Measurements from ENCODE around the gene ANXA11. TPM values are rescaled to one million over a fixed set of nuclear protein-coding genes. Genes with fewer than 3 reads are reported as not detected.
"Not testable (repeated sequence)": the region's sequence is repeated elsewhere in the genome, so short reads cannot be mapped to it uniquely, and the experiment has no call there.

ANXA11 gene
- 100 to 1,000 TPM; 108 to 327 (median 194) TPM for total RNA-seq

DNA sequence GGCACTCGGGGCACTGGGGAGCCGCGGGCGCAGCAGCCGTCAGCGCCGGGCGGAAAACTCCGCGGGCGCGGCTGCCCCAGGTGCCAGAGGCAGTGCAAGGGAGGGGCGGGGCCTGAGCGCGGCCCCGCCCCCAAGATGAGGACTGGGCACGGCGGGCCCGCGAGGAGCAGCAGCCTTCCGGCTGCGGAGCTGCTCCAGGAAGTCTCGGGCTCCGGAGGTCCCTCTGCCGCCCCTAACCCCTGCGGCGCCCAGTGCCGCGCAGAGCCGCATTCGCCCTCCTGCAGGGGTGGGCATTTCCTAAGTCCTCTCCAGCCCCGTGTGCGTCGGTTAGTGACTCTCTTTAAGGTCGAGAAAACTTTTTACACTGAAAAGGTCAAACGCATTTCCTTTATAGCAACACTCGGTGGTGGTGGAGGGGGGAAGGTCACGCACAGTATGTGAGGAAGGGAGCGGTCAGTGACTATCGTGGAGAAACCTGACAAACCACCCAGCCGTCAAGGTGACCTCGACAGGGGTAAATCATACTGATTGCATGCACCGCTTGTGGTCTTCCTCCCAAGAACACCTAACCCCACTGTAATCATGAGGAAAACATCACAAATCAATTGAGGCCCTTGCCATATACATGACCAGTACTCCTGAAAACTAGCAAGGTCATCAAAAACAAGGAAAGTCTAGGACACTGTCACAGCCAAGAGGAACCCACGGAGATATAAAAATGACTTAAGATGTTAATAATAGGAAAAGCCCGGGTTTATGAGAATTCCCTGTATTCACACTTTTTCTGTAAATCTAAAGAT, at the start of gene ANXA11:
Gene ANXA11 (minus strand): TSS at position 61 of the 800 bp plus-strand sequence. CDS start 32,676 bp downstream, outside the sequence.
- H3K4me1 ChIP-seq: peaks cover 48 to 66% (median 52%) of the 10 kb centered on the region in 4 donors
- peaks cover 0 to 6% (median 0%) of the 10 kb centered on the region in 4 donors for H3K36me3 ChIP-seq
- H3K27ac ChIP-seq: peak within 1 kb of the TSS; percentile 92 to 100 (median 98)
- no peaks in the 10 kb centered on the region for H3K9me3 ChIP-seq
- TF ChIP-seq POLR2A (IDR thresholded peaks at IDR 0.05): peak; percentile 53 to 98 (median 94)
- TF ChIP-seq, protein P1, sequence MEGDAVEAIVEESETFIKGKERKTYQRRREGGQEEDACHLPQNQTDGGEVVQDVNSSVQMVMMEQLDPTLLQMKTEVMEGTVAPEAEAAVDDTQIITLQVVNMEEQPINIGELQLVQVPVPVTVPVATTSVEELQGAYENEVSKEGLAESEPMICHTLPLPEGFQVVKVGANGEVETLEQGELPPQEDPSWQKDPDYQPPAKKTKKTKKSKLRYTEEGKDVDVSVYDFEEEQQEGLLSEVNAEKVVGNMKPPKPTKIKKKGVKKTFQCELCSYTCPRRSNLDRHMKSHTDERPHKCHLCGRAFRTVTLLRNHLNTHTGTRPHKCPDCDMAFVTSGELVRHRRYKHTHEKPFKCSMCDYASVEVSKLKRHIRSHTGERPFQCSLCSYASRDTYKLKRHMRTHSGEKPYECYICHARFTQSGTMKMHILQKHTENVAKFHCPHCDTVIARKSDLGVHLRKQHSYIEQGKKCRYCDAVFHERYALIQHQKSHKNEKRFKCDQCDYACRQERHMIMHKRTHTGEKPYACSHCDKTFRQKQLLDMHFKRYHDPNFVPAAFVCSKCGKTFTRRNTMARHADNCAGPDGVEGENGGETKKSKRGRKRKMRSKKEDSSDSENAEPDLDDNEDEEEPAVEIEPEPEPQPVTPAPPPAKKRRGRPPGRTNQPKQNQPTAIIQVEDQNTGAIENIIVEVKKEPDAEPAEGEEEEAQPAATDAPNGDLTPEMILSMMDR (IDR thresholded peaks at IDR 0.05): peak in 1 of 6 experiments; percentile 9
- peak; percentile 79 to 85 for TF ChIP-seq POLR2AphosphoS5 (IDR thresholded peaks at IDR 0.05)
- no peak for TF ChIP-seq EP300 (IDR thresholded peaks at IDR 0.05)
- H3K27me3 ChIP-seq: no peaks in the 10 kb centered on the region
- peak within 1 kb of the TSS; percentile 65 to 96 (median 78) for H3K4me3 ChIP-seq
- ATAC-seq (ENCODE audit: low FRiP score in 2 of 2): peak; percentile 88
- WGBS, 2 donors: 7% methylated on average over 20 to 27 of the region's 45 CpGs
- peak; percentile 92 to 98 for DNase-seq

GRCh38 chr10:80254726-80255125, 49.4 kb upstream of the ANXA11 start:
- not testable (repeated sequence) for H3K27me3 ChIP-seq; H3K27ac ChIP-seq; H3K9me3 ChIP-seq; H3K4me3 ChIP-seq; H3K36me3 ChIP-seq; ATAC-seq (ENCODE audit: low FRiP score in 2 of 2); DNase-seq
- WGBS, 2 donors: no CpG with 5 or more reads among the region's 2 CpGs
- H3K4me1 ChIP-seq: peaks cover 3 to 19% (median 15%) of the 10 kb centered on the region in 4 donors

DNA sequence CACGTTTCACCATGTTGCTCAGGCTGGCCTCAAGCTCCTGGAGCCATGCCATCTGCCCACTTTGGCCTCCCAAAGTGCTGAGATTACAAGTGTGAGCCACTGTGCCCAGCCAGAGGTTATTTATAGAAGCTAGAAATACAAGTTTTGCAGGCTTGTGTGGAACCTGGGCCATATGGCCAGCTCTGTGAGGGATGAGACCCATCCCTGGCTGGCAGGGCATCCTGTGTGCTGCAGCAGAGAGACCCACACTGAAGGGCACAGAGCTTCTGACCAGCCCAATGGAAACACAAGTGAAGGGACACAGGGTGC, 48.6 kb upstream of the ANXA11 start:
- H3K27me3 ChIP-seq, H3K9me3 ChIP-seq, H3K36me3 ChIP-seq, H3K4me3 ChIP-seq: not testable (repeated sequence)
- Histone ChIP-seq H3K27ac (peak overlapping the region in 2 of 4 donors; percentile 67 to 72), H3K4me1 (peaks cover 3 to 19% (median 15%) of the 10 kb centered on the region in 4 donors)
- peak in 1 of 2 donors; percentile 4 for TF ChIP-seq POLR2AphosphoS5 (IDR thresholded peaks at IDR 0.05)
- peak in 1 of 2 donors; percentile 35 for ATAC-seq (ENCODE audit: low FRiP score in 2 of 2)
- peak in 1 of 2 donors; percentile 74 for DNase-seq
- WGBS, 2 donors: 6 to 35% methylated on average over 1 of the region's 1 CpG

- TF ChIP-seq, protein P1 (IDR thresholded peaks at IDR 0.05): no peak
- no peak for TF ChIP-seq POLR2A (IDR thresholded peaks at IDR 0.05)
- TF ChIP-seq POLR2AphosphoS5 (IDR thresholded peaks at IDR 0.05): peak in 1 of 2 donors; percentile 2
- TF ChIP-seq EP300 (IDR thresholded peaks at IDR 0.05): no peak
- Histone ChIP-seq H3K27me3 (no peaks in the 10 kb centered on the region), H3K27ac (peak overlapping the region in 3 of 4 donors; percentile 26 to 72 (median 67)), H3K4me1 (peaks cover 3 to 19% (median 15%) of the 10 kb centered on the region in 4 donors), H3K36me3 (no peaks in the 10 kb centered on the region), H3K9me3 (no peaks in the 10 kb centered on the region), H3K4me3 (no peak overlapping the region)
- 45 to 55% methylated on average over 5 of the region's 5 CpGs for WGBS, 2 donors
- DNase-seq: no peak
- ATAC-seq (ENCODE audit: low FRiP score in 2 of 2): peak in 1 of 2 donors; percentile 38
These were observed 48.1 kb upstream of the ANXA11 start for GRCh38 chr10:80253266-80253962.

GRCh38 chr10:80252296-80252887, 47.1 kb upstream of the ANXA11 start:
- peaks cover 3 to 19% (median 15%) of the 10 kb centered on the region in 4 donors for H3K4me1 ChIP-seq
- H3K9me3 ChIP-seq: no peaks in the 10 kb centered on the region
- ATAC-seq (ENCODE audit: low FRiP score in 2 of 2): no peak
- DNase-seq: peak in 1 of 2 donors; percentile 59
- no peak for TF ChIP-seq EP300 (IDR thresholded peaks at IDR 0.05)
- TF ChIP-seq POLR2AphosphoS5 (IDR thresholded peaks at IDR 0.05): no peak
- no peak for TF ChIP-seq POLR2A (IDR thresholded peaks at IDR 0.05)
- TF ChIP-seq, protein P1 (IDR thresholded peaks at IDR 0.05): no peak
- no peak overlapping the region for H3K4me3 ChIP-seq
- WGBS, 2 donors: 73 to 89% methylated on average over 12 of the region's 12 CpGs
- peak overlapping the region in 2 of 4 donors; percentile 26 to 72 for H3K27ac ChIP-seq
- no peaks in the 10 kb centered on the region for H3K36me3 ChIP-seq
- H3K27me3 ChIP-seq: no peaks in the 10 kb centered on the region

- not testable (repeated sequence) for H3K27me3 ChIP-seq; H3K4me3 ChIP-seq; ATAC-seq (ENCODE audit: low FRiP score in 2 of 2); H3K9me3 ChIP-seq; H3K36me3 ChIP-seq; DNase-seq; H3K27ac ChIP-seq
- peaks cover 3 to 19% (median 15%) of the 10 kb centered on the region in 4 donors for H3K4me1 ChIP-seq
- WGBS, 2 donors: 89 to 100% methylated on average over 3 to 4 of the region's 4 CpGs
These were observed 46.5 kb upstream of the ANXA11 start for GRCh38 chr10:80251703-80252280.

DNA sequence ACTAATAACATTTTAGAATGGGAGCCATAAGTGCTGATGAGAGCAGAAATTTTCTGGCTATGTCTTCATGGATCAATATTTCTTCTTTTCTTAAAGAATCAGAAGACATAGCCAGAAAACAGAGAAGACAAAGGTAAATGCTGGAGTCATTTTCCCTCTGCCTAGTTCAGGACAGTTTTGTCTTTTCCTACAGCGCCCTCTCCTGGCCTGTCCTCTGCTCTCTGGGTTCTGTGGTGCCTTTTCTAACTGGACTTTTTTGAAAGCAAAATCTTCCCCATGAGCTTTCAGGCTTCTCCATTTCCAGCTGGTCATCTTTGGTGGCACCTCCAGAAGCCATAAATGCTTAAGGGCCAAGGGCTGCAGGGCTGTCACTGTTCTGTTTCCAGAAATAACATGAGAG, 45.1 kb upstream of the ANXA11 start:
- H3K27ac ChIP-seq, H3K36me3 ChIP-seq, H3K9me3 ChIP-seq, H3K27me3 ChIP-seq, DNase-seq, H3K4me3 ChIP-seq: not testable (repeated sequence)
- peaks cover 3 to 19% (median 15%) of the 10 kb centered on the region in 4 donors for H3K4me1 ChIP-seq
- no CpG with 5 or more reads among the region's 1 CpG for WGBS, 2 donors
- ATAC-seq (ENCODE audit: low FRiP score in 2 of 2): peak in 1 of 2 donors; percentile 74

DNA sequence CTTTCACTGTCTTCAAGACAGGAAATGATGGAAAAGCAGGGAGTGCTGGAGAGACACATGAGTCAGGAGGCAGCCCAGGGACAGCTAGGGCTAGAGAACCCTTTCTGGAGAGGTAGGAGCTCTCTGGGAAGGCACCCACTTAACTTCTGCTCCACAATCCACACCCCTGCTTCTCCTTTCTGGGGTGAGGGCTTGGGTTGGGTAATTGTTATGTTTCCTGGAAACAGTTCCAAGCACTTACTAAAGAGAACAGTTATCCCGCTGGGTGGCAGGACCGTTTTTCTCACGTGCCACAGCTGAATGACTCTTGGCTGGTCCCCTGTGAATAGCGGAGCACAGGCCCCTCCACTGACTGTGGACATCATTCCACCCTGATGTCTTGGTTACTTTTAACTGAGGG, 44.6 kb upstream of the ANXA11 start:
- H3K27me3 ChIP-seq, H3K36me3 ChIP-seq, H3K4me3 ChIP-seq, H3K9me3 ChIP-seq, H3K27ac ChIP-seq: not testable (repeated sequence)
- DNase-seq (peak in 1 of 2 donors; percentile 41), ATAC-seq (ENCODE audit: low FRiP score in 2 of 2) (peak; percentile 47 to 61)
- peaks cover 3 to 19% (median 15%) of the 10 kb centered on the region in 4 donors for H3K4me1 ChIP-seq
- 30% methylated on average over 3 of the region's 4 CpGs; no CpG with 5 or more reads in 1 of the 2 donors for WGBS, 2 donors

All from upper lobe of left lung (tissue), 6 donors.